ENCODE measurements around the gene PALLD.

DNA sequence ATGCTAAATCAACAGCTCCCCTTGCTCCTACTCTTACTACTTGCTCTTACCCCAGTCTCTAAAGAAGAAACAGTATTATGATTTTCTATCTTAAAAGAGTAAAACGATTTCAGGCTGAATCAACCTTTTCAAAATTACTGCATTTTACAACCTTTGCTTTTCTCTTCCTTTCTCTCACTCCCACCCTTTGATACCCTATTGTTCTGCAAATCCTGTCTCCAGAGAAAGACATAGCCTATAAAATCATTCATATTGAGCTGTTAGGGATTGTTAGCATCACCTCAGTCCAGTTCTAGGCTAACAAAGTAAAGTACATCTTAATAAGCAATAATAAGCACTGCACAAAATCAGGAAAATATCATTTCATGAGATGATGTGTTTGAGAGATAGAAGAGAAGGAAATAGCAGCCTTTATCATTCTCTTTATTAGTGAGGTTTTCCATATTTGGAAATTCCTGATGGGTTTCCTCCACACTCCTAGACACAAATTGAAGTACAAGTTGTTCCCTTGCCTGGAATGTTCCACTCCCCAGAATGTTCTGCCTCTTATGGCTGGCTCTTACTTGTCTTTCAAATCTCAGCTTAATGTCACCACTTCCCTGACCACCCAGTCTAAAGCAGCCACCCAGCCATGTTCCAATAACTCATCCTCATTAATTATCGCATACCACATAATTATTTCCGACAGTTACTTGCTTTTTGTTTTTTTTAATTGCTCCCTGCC is 219.7 kb downstream of the PALLD start:
- TF ChIP-seq, protein P1, sequence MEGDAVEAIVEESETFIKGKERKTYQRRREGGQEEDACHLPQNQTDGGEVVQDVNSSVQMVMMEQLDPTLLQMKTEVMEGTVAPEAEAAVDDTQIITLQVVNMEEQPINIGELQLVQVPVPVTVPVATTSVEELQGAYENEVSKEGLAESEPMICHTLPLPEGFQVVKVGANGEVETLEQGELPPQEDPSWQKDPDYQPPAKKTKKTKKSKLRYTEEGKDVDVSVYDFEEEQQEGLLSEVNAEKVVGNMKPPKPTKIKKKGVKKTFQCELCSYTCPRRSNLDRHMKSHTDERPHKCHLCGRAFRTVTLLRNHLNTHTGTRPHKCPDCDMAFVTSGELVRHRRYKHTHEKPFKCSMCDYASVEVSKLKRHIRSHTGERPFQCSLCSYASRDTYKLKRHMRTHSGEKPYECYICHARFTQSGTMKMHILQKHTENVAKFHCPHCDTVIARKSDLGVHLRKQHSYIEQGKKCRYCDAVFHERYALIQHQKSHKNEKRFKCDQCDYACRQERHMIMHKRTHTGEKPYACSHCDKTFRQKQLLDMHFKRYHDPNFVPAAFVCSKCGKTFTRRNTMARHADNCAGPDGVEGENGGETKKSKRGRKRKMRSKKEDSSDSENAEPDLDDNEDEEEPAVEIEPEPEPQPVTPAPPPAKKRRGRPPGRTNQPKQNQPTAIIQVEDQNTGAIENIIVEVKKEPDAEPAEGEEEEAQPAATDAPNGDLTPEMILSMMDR (IDR thresholded peaks at IDR 0.05): no peak
- TF ChIP-seq POLR2AphosphoS5 (IDR thresholded peaks at IDR 0.05): peak; percentile 50 to 89 (median 87)

Measured in sigmoid colon (tissue), 4 donors.